Measurements from ENCODE around the gene PDZRN4. TPM values are rescaled to one million over a fixed set of nuclear protein-coding genes. Genes with fewer than 3 reads are reported as not detected.

PDZRN4 gene
- total and polyA plus RNA-seq, 2 of the 4 experiments (the other 2 are of a cell fraction) = not detected

- no CpG with 5 or more reads among the region's 1 CpG for WGBS, 2 experiments (ENCODE audit: extremely low coverage in 2 of 2, insufficient read length in 1 of 2)
- intact Hi-C loops (cut with micrococcal nuclease) (no loop called here), dilution Hi-C loops (cut with HindIII; ENCODE audit: low sequenced_read_pairs, unreplicated experiment) (no loop called here), in situ Hi-C loops (cut with MboI; ENCODE audit: low sequenced_read_pairs) (no loop called here)
- Histone ChIP-seq H3K79me1 (ENCODE audit: low read depth in 1 of 2, low read length in 2 of 2) (no peaks in the 10 kb centered on the region), H2AFZ (replicated peaks; ENCODE audit: low read length, poor library complexity) (no peak overlapping the region), H4K20me1 (ENCODE audit: insufficient read depth, low read length) (no peaks in the 10 kb centered on the region), H3K9ac (ENCODE audit: low read depth, low read length) (no peak overlapping the region), H3K4ac (ENCODE audit: low read depth, low read length) (no peak overlapping the region), H3K18ac (ENCODE audit: low read depth, low read length) (no peak overlapping the region), H4K5ac (ENCODE audit: low read depth, low read length) (no peak overlapping the region), H3K4me2 (ENCODE audit: low read depth, low read length) (no peak overlapping the region), H4K91ac (ENCODE audit: insufficient read depth, low read depth, low read length) (no peak overlapping the region), H2AK5ac (ENCODE audit: low read depth, low read length) (no peak overlapping the region), H2BK20ac (ENCODE audit: low read depth, low read length) (no peak overlapping the region), H2BK5ac (ENCODE audit: low read depth, low read length, poor library complexity, severe bottlenecking) (no peak overlapping the region), H4K8ac (ENCODE audit: low read depth in 2 of 2, low read length in 2 of 2) (no peak overlapping the region), H3K36me3 (ENCODE audit: control insufficient read depth, insufficient read depth, low read length) (no peaks in the 10 kb centered on the region), H3K4me1 (ENCODE audit: control insufficient read depth, insufficient read depth, low read length) (no peaks in the 10 kb centered on the region), H2BK120ac (ENCODE audit: low read depth, low read length) (no peak overlapping the region), H3K56ac (ENCODE audit: extremely low read depth, insufficient read depth, low read length) (no peak overlapping the region), H2AK9ac (replicated peaks; ENCODE audit: low read depth, low read length, poor library complexity) (no peak overlapping the region), H2BK15ac (ENCODE audit: low read depth, low read length) (no peak overlapping the region), H3K27ac (ENCODE audit: insufficient read depth, low read length) (no peak overlapping the region), H3K23ac (ENCODE audit: low read depth, low read length) (no peak overlapping the region), H3K4me3 (ENCODE audit: insufficient read depth, low read depth, low read length) (no peak overlapping the region), H3K9me1 (ENCODE audit: insufficient read depth, low read length) (no peaks in the 10 kb centered on the region), H3K9me3 (ENCODE audit: control insufficient read depth, insufficient read depth, low read length) (no peaks in the 10 kb centered on the region), H3K27me3 (ENCODE audit: control insufficient read depth, insufficient read depth, low read length) (no peaks in the 10 kb centered on the region), H3K14ac (replicated peaks; ENCODE audit: low read depth, low read length) (no peak overlapping the region)
- ChIA-PET POLR2A (ENCODE audit: unreplicated experiment) (no interaction called here), CTCF (no interaction called here)
- DNase-seq (no peak), ATAC-seq (ENCODE audit: low read depth) (no peak)
- TF ChIP-seq RCOR1 (IDR thresholded peaks at IDR 0.05; ENCODE audit: insufficient replicate concordance, low read length) = no peak
- no peak for TF ChIP-seq SMC3 (IDR thresholded peaks at IDR 0.05; ENCODE audit: low read depth, low read length)
- no peak for TF ChIP-seq CEBPB (IDR thresholded peaks at IDR 0.05; ENCODE audit: low read depth, low read length)
- TF ChIP-seq MXI1 (IDR thresholded peaks at IDR 0.05; ENCODE audit: borderline replicate concordance, low read depth, low read length) = no peak
- no peak for TF ChIP-seq MAFK (IDR thresholded peaks at IDR 0.05; ENCODE audit: low read depth, low read length)
- TF ChIP-seq NFE2L2 (IDR thresholded peaks at IDR 0.05; ENCODE audit: low read depth, low read length) = no peak
- no peak for TF ChIP-seq FOS (IDR thresholded peaks at IDR 0.05; ENCODE audit: low read depth, low read length)
- TF ChIP-seq ELK1 (IDR thresholded peaks at IDR 0.05; ENCODE audit: borderline replicate concordance, low read depth, low read length) = no peak
- no peak for TF ChIP-seq CTCF (conservative IDR thresholded peaks at IDR 0.05; ENCODE audit: low read depth, low read length)
- TF ChIP-seq POLR2A (IDR thresholded peaks at IDR 0.05; ENCODE audit: low read depth, low read length) = no peak
- TF ChIP-seq MAZ (IDR thresholded peaks at IDR 0.05; ENCODE audit: borderline replicate concordance, low read depth, low read length) = no peak
- TF ChIP-seq RFX5 (IDR thresholded peaks at IDR 0.05; ENCODE audit: low read depth, low read length) = no peak
- no peak for TF ChIP-seq BHLHE40 (IDR thresholded peaks at IDR 0.05; ENCODE audit: low read depth, low read length)
- no peak for TF ChIP-seq USF2 (IDR thresholded peaks at IDR 0.05; ENCODE audit: low read depth, low read length)
- no peak for TF ChIP-seq CHD1 (IDR thresholded peaks at IDR 0.05; ENCODE audit: low read depth, low read length)
- no peak for TF ChIP-seq RAD21 (IDR thresholded peaks at IDR 0.05; ENCODE audit: low read length)
- no TSS peak for BruUV-seq (replicated peaks)
These were observed 399.5 kb downstream of the PDZRN4 start for GRCh38 chr12:41587574-41587973.

Measured in IMR-90 (cell line).